ENCODE data around the gene C11orf24.

DNA sequence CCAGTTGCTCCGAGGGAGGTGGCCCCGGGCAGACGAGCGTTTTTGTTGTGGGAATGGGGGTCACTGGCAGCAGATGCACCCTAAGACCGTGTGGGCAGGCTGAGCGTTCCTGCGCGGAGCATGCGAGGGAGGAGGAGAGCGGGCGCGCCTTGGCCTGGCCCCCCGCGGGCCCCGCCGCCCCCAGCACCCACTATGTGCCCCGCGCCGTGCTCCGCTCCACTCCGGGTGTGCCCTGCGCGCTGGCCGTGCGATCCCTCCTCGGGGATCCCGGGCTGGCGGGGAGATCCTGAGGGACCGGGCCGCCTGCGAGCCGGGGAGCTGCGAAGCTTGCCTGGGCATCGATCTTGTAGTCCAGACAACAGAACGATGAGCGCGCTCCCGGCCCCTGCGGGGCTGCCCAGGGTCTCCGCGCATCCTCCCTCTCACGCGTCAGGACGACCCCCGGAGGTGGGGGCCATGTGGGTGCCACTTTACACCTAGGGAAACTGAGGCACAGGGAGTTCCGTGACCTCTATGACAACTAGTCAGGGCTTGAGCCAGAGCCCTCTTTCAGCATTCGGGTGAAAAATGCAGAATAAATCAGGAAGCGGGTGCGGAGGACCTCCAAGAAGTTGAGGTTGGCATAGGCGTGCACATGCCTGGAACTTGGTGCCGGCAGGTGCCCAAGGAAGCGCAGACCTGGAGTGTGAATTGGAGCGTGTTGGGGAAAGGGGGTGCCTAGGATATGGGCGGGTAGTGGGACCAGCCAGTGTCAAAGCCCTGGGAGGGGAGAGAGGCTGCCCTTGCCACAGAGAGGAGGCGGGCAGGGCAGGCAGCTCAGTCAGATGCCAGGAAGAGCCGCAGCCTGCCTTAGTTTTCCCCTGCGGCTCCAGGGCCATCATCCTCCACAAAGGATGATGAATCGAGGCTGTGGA, 57.3 kb downstream of the C11orf24 start:
- TF ChIP-seq POLR2A (IDR thresholded peaks at IDR 0.05) (no peak), CTCF (IDR thresholded peaks at IDR 0.05) (no peak)

Measured in heart left ventricle (tissue), 13 donors.